Gastroesophageal sphincter (tissue), 4 donors: ENCODE data around the gene CHST14. TPM values are rescaled to one million over a fixed set of nuclear protein-coding genes. Genes with fewer than 3 reads are reported as not detected.

Source experiments
- ATAC-seq: fragments of 150-250 bp; one replicate; pipeline ENCODE4 v1.9.1; 2016; ENCODE audit warnings: mild to moderate bottlenecking, moderate library complexity
- H3K27ac ChIP-seq, 4 donors: fragments of 200-600 bp; sonication (generic) in 3 of 4; 1 replicate in 3 of 4; 2 replicates in 1 of 4; pipeline ENCODE4 v1.5.1; 2016 to 2019
- H3K27me3 ChIP-seq: fragments of 200-600 bp; sonication (generic); one replicate; pipeline ENCODE4 v1.5.1; 2019
- H3K36me3 ChIP-seq, 2 donors: fragments of 200-600 bp; sonication (generic); one replicate each; pipeline ENCODE4 v1.5.1; 2019; ENCODE audit warnings: control low read depth in 1 of 2
- H3K4me1 ChIP-seq, 3 donors: fragments of 200-600 bp; sonication (generic); 1 replicate in 2 of 3; 2 replicates in 1 of 3; pipeline ENCODE4 v1.5.1; 2016 to 2019; ENCODE audit warnings: control low read depth in 2 of 3
- H3K4me3 ChIP-seq, 2 donors: fragments of 200-600 bp; sonication (generic); one replicate each; pipeline ENCODE4 v1.5.1; 2019; ENCODE audit warnings: mild to moderate bottlenecking in 1 of 2, moderate library complexity in 1 of 2
- H3K9me3 ChIP-seq, 3 donors: fragments of 200-600 bp; sonication (generic); one replicate each; pipeline ENCODE4 v1.5.1; 2017 to 2019; ENCODE audit warnings: control low read depth in 2 of 3
- EP300 ChIP-seq: sonication (generic); formaldehyde crosslinking; IDR thresholded peaks from one replicate; pipeline ENCODE4 v1.6.1; 2017; ENCODE audit warnings: antibody characterized with exemption, mild to moderate bottlenecking
- POLR2A ChIP-seq, 2 donors: fragments of 450-650 bp; IDR thresholded peaks; one replicate each; pipeline ENCODE4 v1.6.1; 2017; ENCODE audit warnings: antibody characterized with exemption in 2 of 2, mild to moderate bottlenecking in 2 of 2, moderate library complexity in 1 of 2
- POLR2AphosphoS5 ChIP-seq: sonication (generic); formaldehyde crosslinking; IDR thresholded peaks from one replicate; pipeline ENCODE4 v1.6.1; 2017; ENCODE audit warnings: antibody characterized with exemption
- WGBS, 2 donors: methylation state at CpG; one replicate each; pipeline ENCODE4 v1.1.5; 2018; ENCODE audit warnings: low coverage in 1 of 2; 5-methylcytosine and 5-hydroxymethylcytosine counted together
- total RNA-seq, 4 donors: library from RNA; depleted of rRNA; stranded (reverse); fragments of >200 nt; gene quantifications; one replicate each; pipeline ENCODE4 v1.1.0, GENCODE V29; 2016
- TF ChIP-seq, protein P1 (sequence below), 4 experiments: fragments of 200-600 bp in 2 of 4; fragments of 450-650 bp in 2 of 4; sonication (generic) in 1 of 4; IDR thresholded peaks; one replicate each; pipeline ENCODE4 v1.5.1; 2017 to 2019; ENCODE audit warnings: antibody characterized with exemption in 4 of 4, mild to moderate bottlenecking in 2 of 4, moderate library complexity in 2 of 4

Gene CHST14
- total RNA-seq, 4 donors from 2014 or later, result 7.8 to 18.4 (median 11.7) TPM

- no peaks in the 10 kb centered on the region for H3K36me3 ChIP-seq
- peak; percentile 2 for ATAC-seq
- H3K27me3 ChIP-seq, result no peaks in the 10 kb centered on the region
- H3K4me3 ChIP-seq, result peak overlapping the region; percentile 55 to 59
- WGBS, 2 donors, result no CpG with 5 or more reads among the region's 22 CpGs
- no peaks in the 10 kb centered on the region for H3K9me3 ChIP-seq
- H3K4me1 ChIP-seq, result peaks cover 0 to 24% (median 8%) of the 10 kb centered on the region in 3 donors
- TF ChIP-seq POLR2A (IDR thresholded peaks at IDR 0.05), result no peak
- TF ChIP-seq, protein P1, sequence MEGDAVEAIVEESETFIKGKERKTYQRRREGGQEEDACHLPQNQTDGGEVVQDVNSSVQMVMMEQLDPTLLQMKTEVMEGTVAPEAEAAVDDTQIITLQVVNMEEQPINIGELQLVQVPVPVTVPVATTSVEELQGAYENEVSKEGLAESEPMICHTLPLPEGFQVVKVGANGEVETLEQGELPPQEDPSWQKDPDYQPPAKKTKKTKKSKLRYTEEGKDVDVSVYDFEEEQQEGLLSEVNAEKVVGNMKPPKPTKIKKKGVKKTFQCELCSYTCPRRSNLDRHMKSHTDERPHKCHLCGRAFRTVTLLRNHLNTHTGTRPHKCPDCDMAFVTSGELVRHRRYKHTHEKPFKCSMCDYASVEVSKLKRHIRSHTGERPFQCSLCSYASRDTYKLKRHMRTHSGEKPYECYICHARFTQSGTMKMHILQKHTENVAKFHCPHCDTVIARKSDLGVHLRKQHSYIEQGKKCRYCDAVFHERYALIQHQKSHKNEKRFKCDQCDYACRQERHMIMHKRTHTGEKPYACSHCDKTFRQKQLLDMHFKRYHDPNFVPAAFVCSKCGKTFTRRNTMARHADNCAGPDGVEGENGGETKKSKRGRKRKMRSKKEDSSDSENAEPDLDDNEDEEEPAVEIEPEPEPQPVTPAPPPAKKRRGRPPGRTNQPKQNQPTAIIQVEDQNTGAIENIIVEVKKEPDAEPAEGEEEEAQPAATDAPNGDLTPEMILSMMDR (IDR thresholded peaks at IDR 0.05), result no peak
- TF ChIP-seq POLR2AphosphoS5, result no peak
- no peak for TF ChIP-seq EP300
- H3K27ac ChIP-seq, result peak overlapping the region in 2 of 4 donors; percentile 1 to 71
Measured at GRCh38 chr15:40511093-40511471, 40.3 kb downstream of the CHST14 start.

DNA sequence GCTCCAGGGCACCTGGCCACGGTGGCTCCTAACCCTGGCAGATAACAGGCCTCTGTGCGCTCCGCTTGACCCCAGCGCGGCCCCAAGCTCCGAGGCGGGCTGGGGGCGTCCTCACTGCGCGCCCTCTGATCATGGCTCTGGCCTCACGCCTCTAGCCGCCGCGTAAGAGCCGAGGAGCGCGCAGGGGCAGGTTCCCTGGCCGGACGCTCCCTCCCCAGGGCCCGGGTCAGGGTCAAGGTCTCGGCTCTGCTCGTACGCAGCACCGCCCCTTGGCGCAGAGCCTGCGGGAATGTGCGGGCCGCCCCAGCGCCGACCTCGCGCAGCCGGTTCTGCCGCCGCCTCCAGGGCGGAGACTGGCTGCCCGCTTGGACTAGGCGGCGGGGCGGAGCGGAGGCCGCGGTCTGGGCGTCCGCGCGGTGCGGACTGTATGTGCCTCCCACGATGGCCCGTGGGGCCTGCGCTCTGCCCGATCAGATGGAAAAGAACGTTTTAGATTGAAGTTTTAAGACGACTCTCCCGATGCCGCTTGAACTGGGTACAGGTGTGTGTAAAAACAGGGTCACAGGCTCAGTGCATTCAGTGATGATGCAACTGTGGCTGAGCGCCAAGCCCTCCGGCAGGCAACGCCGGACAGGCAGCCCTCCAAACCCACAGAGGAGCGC is 40.8 kb downstream of the CHST14 start:
- no peaks in the 10 kb centered on the region for H3K9me3 ChIP-seq
- no peaks in the 10 kb centered on the region for H3K36me3 ChIP-seq
- H3K4me3 ChIP-seq, result peak overlapping the region; percentile 55 to 59
- TF ChIP-seq POLR2AphosphoS5, result no peak
- no peak for TF ChIP-seq EP300
- TF ChIP-seq POLR2A (IDR thresholded peaks at IDR 0.05), result no peak
- TF ChIP-seq, protein P1 (IDR thresholded peaks at IDR 0.05), result peak in 1 of 4 experiments; percentile 25
- WGBS, 2 donors, result 1 to 6% methylated on average over 8 to 12 of the region's 61 CpGs
- no peaks in the 10 kb centered on the region for H3K27me3 ChIP-seq
- peak overlapping the region in 3 of 4 donors; percentile 1 to 71 (median 37) for H3K27ac ChIP-seq
- peaks cover 0 to 24% (median 8%) of the 10 kb centered on the region in 3 donors for H3K4me1 ChIP-seq
- peak; percentile 80 for ATAC-seq

- no peak overlapping the region for H3K27ac ChIP-seq
- TF ChIP-seq EP300 (no peak), POLR2AphosphoS5 (no peak), POLR2A (IDR thresholded peaks at IDR 0.05) (no peak)
- TF ChIP-seq, protein P1 (IDR thresholded peaks at IDR 0.05), result no peak
- H3K36me3 ChIP-seq, result no peaks in the 10 kb centered on the region
- H3K9me3 ChIP-seq, result no peaks in the 10 kb centered on the region
- no peaks in the 10 kb centered on the region for H3K27me3 ChIP-seq
- peaks cover 0 to 16% (median 8%) of the 10 kb centered on the region in 3 donors for H3K4me1 ChIP-seq
- WGBS, 2 donors, result 100% methylated on average over 2 of the region's 2 CpGs
- no peak overlapping the region for H3K4me3 ChIP-seq
- no peak for ATAC-seq
Measured at GRCh38 chr15:40512440-40512839, 41.7 kb downstream of the CHST14 start.

- 83 to 88% methylated on average over 1 to 3 of the region's 5 CpGs for WGBS, 2 donors
- H3K36me3 ChIP-seq, result no peaks in the 10 kb centered on the region
- no peak overlapping the region for H3K27ac ChIP-seq
- TF ChIP-seq POLR2AphosphoS5 (no peak), POLR2A (IDR thresholded peaks at IDR 0.05) (no peak), EP300 (no peak)
- TF ChIP-seq, protein P1 (IDR thresholded peaks at IDR 0.05), result no peak
- no peaks in the 10 kb centered on the region for H3K27me3 ChIP-seq
- ATAC-seq, result no peak
- H3K4me3 ChIP-seq, result no peak overlapping the region
- no peaks in the 10 kb centered on the region for H3K9me3 ChIP-seq
- peaks cover 0 to 16% (median 8%) of the 10 kb centered on the region in 3 donors for H3K4me1 ChIP-seq
Measured at GRCh38 chr15:40513609-40514008, 42.8 kb downstream of the CHST14 start.

DNA sequence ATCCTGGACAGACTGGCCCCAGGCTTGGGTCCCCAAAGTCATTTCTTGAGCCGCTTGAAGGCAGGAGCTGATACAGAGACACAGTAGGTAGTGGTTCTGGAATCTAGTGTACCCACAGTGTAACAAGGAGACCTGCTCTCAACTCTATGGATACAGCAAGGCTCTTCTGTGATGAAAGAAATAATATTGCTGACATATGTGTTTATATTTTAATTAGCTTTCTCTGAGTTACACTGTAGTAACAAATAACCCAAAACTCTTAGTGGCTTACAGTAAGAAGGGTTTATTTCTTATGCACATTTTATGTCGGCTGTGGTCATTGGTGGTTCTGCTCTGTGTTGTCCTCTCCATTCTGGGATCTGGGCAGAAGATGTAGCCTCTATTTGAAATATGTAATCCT is 45.5 kb downstream of the CHST14 start:
- no peaks in the 10 kb centered on the region for H3K36me3 ChIP-seq
- no peak for ATAC-seq
- peaks cover 0 to 9% (median 6%) of the 10 kb centered on the region in 3 donors for H3K4me1 ChIP-seq
- WGBS, 2 donors, result 92 to 100% methylated on average over 1 to 2 of the region's 2 CpGs
- no peaks in the 10 kb centered on the region for H3K27me3 ChIP-seq
- H3K27ac ChIP-seq, result no peak overlapping the region
- TF ChIP-seq EP300 (no peak), POLR2AphosphoS5 (no peak), POLR2A (IDR thresholded peaks at IDR 0.05) (no peak)
- TF ChIP-seq, protein P1 (IDR thresholded peaks at IDR 0.05), result no peak
- no peak overlapping the region for H3K4me3 ChIP-seq
- H3K9me3 ChIP-seq, result no peaks in the 10 kb centered on the region
